ENCODE results near the gene SBF2. TPM values are rescaled to one million over a fixed set of nuclear protein-coding genes. Genes with fewer than 3 reads are reported as not detected.

The SBF2 gene
- total RNA-seq, 2 donors from 2014 or later: 30.5 to 47.0 TPM

GRCh38 chr11:9859554-9860305, 434.3 kb downstream of the SBF2 start:
- TF ChIP-seq, protein P1, sequence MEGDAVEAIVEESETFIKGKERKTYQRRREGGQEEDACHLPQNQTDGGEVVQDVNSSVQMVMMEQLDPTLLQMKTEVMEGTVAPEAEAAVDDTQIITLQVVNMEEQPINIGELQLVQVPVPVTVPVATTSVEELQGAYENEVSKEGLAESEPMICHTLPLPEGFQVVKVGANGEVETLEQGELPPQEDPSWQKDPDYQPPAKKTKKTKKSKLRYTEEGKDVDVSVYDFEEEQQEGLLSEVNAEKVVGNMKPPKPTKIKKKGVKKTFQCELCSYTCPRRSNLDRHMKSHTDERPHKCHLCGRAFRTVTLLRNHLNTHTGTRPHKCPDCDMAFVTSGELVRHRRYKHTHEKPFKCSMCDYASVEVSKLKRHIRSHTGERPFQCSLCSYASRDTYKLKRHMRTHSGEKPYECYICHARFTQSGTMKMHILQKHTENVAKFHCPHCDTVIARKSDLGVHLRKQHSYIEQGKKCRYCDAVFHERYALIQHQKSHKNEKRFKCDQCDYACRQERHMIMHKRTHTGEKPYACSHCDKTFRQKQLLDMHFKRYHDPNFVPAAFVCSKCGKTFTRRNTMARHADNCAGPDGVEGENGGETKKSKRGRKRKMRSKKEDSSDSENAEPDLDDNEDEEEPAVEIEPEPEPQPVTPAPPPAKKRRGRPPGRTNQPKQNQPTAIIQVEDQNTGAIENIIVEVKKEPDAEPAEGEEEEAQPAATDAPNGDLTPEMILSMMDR (IDR thresholded peaks at IDR 0.05): no peak
- Histone ChIP-seq H3K4me3 (no peak overlapping the region), H3K9me3 (no peaks in the 10 kb centered on the region), H3K27ac (no peak overlapping the region), H3K9ac (ENCODE audit: low read depth in 2 of 2, low read length in 2 of 2) (no peak overlapping the region), H3K4me1 (peaks cover 6% of the 10 kb centered on the region), H3K36me3 (no peaks in the 10 kb centered on the region), H3K27me3 (no peaks in the 10 kb centered on the region)
- DNase-seq: no peak
- intact Hi-C loops (cut with DNase I): loop anchor here (5.0 to 10.0 kb wide), 3 partner anchors 118 to 465 kb away; no protein-coding TSS in a partner anchor

DNA sequence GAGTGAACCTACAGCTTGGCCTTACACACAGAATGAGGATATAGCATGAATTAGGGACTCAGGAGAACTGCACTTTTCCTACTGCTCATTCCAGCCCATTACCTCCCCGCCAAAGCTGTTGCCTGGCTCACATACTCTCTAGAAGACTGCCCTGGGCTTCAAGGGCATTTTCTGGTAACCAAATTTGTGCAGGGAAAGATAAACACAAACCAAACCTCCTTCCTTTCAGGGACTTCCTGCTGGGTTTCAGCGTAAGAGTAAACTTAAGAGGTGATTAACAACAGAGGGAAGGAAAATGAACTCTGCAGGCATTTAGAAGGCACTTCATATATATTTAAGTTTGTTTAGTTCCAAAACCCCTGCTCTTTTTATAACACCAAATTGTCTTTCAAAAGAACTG, 435.2 kb downstream of the SBF2 start:
- Histone ChIP-seq H3K4me1 (peaks cover 6% of the 10 kb centered on the region), H3K4me3 (no peak overlapping the region), H3K9me3 (no peaks in the 10 kb centered on the region), H3K9ac (ENCODE audit: low read depth in 2 of 2, low read length in 2 of 2) (no peak overlapping the region), H3K27me3 (no peaks in the 10 kb centered on the region), H3K27ac (no peak overlapping the region), H3K36me3 (no peaks in the 10 kb centered on the region)
- intact Hi-C loops (cut with DNase I): no loop called here
- no peak for DNase-seq
- TF ChIP-seq, protein P1 (IDR thresholded peaks at IDR 0.05): no peak

DNA sequence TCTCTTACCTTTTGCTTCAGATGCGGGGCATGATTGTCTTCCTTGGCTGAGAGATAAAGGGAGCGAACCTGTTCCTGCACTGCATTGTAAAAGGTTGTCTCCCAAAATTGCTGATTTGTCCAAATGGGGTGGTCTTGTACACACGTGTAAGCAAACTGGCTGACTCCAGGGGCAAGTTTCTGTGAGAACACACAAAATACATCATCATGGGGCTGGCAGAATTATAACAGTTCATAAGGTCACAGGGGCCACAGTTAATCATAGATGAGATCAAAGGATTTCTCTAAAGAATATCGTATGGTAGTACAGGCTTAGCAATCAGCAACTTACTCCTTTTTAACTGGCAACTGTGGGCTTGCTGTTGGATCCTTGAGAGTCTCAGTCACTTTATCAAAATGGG, 435.8 kb downstream of the SBF2 start:
- H3K4me3 ChIP-seq: no peak overlapping the region
- H3K27ac ChIP-seq: no peak overlapping the region
- no peaks in the 10 kb centered on the region for H3K9me3 ChIP-seq
- no peak overlapping the region for H3K9ac ChIP-seq (ENCODE audit: low read depth in 2 of 2, low read length in 2 of 2)
- H3K27me3 ChIP-seq: no peaks in the 10 kb centered on the region
- H3K36me3 ChIP-seq: no peaks in the 10 kb centered on the region
- intact Hi-C loops (cut with DNase I): no loop called here
- no peak for DNase-seq
- TF ChIP-seq, protein P1 (IDR thresholded peaks at IDR 0.05): no peak
- peaks cover 6% of the 10 kb centered on the region for H3K4me1 ChIP-seq

GRCh38 chr11:9855579-9856287, 438.3 kb downstream of the SBF2 start:
- intact Hi-C loops (cut with DNase I): no loop called here
- TF ChIP-seq, protein P1 (IDR thresholded peaks at IDR 0.05): no peak
- Histone ChIP-seq H3K4me3 (no peak overlapping the region), H3K36me3 (no peaks in the 10 kb centered on the region), H3K27ac (no peak overlapping the region), H3K27me3 (no peaks in the 10 kb centered on the region), H3K4me1 (peaks cover 6% of the 10 kb centered on the region), H3K9me3 (no peaks in the 10 kb centered on the region), H3K9ac (ENCODE audit: low read depth in 2 of 2, low read length in 2 of 2) (no peak overlapping the region)
- no peak for DNase-seq

DNA sequence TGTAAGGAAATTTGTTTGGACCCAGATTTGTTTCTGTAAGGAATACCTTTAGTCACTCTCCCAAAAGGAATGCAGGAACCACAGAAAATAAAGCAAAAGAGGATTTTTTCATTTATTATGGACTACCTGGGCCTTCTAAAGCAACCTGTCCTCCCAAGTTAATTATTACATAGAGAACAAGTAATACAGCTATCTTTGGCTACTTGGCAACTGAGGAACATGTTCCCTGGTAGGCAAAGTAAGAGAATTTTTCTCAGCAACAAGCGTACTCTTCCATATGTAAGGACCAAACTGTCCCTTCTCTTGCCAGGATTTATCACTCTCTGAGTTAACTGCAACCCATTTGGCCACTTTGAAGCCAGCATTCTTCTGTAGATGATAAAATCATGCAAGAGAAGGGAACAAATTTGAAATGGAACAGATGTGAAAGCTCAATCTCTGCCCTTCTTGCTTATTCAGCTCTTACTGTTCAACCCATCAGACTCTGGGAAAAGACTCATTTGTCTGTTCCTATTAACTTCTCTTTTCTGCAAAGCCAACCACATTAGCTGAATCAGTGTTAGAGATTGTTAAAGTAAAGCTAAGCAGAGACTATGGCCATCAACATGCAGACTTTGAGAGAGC, 440.0 kb downstream of the SBF2 start:
- TF ChIP-seq, protein P1 (IDR thresholded peaks at IDR 0.05): no peak

More for the DNA sequence above, 440.0 kb downstream of the SBF2 start:
- Histone ChIP-seq H3K27ac (no peak overlapping the region), H3K36me3 (no peaks in the 10 kb centered on the region), H3K4me3 (no peak overlapping the region), H3K4me1 (peaks cover 6% of the 10 kb centered on the region), H3K9me3 (no peaks in the 10 kb centered on the region), H3K27me3 (no peaks in the 10 kb centered on the region), H3K9ac (ENCODE audit: low read depth in 2 of 2, low read length in 2 of 2) (no peak overlapping the region)
- DNase-seq: no peak
- intact Hi-C loops (cut with DNase I): no loop called here

Data from colonic mucosa (tissue), 4 donors.